HepG2 (cell line): Measurements from ENCODE around the gene TBC1D1. TPM values are rescaled to one million over a fixed set of nuclear protein-coding genes. Genes with fewer than 3 reads are reported as not detected.

ENCODE experiments used
- ATAD3A ChIP-seq: sonication (generic); formaldehyde crosslinking; IDR thresholded peaks from 2 replicates; pipeline ENCODE4 v1.4.0; 2020; ENCODE audit warnings: missing genetic modification reagents
- CHD4 ChIP-seq: fragments of 200-600 bp; sonication (generic); IDR thresholded peaks from 2 replicates; pipeline ENCODE4 v1.7.0; 2017; ENCODE audit warnings: mild to moderate bottlenecking, low read length, borderline replicate concordance
- HDAC1 ChIP-seq: sonication (generic); formaldehyde crosslinking; IDR thresholded peaks from 2 replicates; pipeline ENCODE4 v1.5.1; 2020; ENCODE audit warnings: mild to moderate bottlenecking, missing genetic modification reagents
- JUNB ChIP-seq: sonication (generic); formaldehyde crosslinking; IDR thresholded peaks from 2 replicates; pipeline ENCODE4 v1.8.0; 2022; ENCODE audit warnings: missing genetic modification reagents, mild to moderate bottlenecking, borderline replicate concordance
- KDM2A ChIP-seq: sonication (generic); formaldehyde crosslinking; IDR thresholded peaks from 2 replicates; pipeline ENCODE4 v1.4.0; 2020; ENCODE audit warnings: low read depth, missing genetic modification reagents, borderline replicate concordance
- MAFG ChIP-seq: sonication (generic); formaldehyde crosslinking; IDR thresholded peaks from 2 replicates; pipeline ENCODE4 v1.5.1; 2020; ENCODE audit warnings: mild to moderate bottlenecking, missing genetic modification reagents
- PPARG ChIP-seq: conservative IDR thresholded peaks from 2 replicates; pipeline ENCODE4 v1.6.1; 2016; ENCODE audit warnings: missing biosample characterization, missing genetic modification reagents
- SOX6 ChIP-seq, 2 experiments: fragments of 450-650 bp in 1 of 2; sonication (generic) in 1 of 2; formaldehyde crosslinking in 1 of 2; IDR thresholded peaks; 2 replicates each; pipeline versions ENCODE4 v1.4.0 to v1.6.1; 2017 to 2020; ENCODE audit warnings: antibody characterized with exemption in 1 of 2, mild to moderate bottlenecking in 1 of 2, missing genetic modification reagents in 1 of 2
- TBL1XR1 ChIP-seq: fragments of 150-350 bp; IDR thresholded peaks from 2 replicates; pipeline ENCODE4 v1.6.1; 2014; ENCODE audit warnings: borderline replicate concordance, low read length; ENCODE audit not compliant: partially characterized antibody
- THYN1 ChIP-seq: sonication (generic); formaldehyde crosslinking; IDR thresholded peaks from 2 replicates; pipeline ENCODE4 v1.8.1; 2023; ENCODE audit warnings: low read depth, mild to moderate bottlenecking, moderate library complexity, missing genetic modification reagents, borderline replicate concordance
- XRCC5 ChIP-seq: fragments of 200-400 bp; formaldehyde crosslinking; optimal IDR thresholded peaks from 2 replicates; pipeline ENCODE3; 2017; ENCODE audit warnings: mild to moderate bottlenecking, low read length
- ZBTB4 ChIP-seq: sonication (generic); formaldehyde crosslinking; IDR thresholded peaks from 2 replicates; pipeline ENCODE4 v1.4.0; 2020; ENCODE audit warnings: missing genetic modification reagents, mild to moderate bottlenecking, borderline replicate concordance
- ZBTB44 ChIP-seq: sonication (generic); formaldehyde crosslinking; IDR thresholded peaks from 2 replicates; pipeline ENCODE4 v1.4.0; 2020; ENCODE audit warnings: missing genetic modification reagents
- ZBTB8A ChIP-seq: sonication (generic); formaldehyde crosslinking; IDR thresholded peaks from 2 replicates; pipeline ENCODE4 v1.4.0; 2020; ENCODE audit warnings: mild to moderate bottlenecking, low read depth, missing genetic modification reagents, borderline replicate concordance
- ZNF3 ChIP-seq: IDR thresholded peaks from 2 replicates; pipeline ENCODE4 v1.7.0; 2017; ENCODE audit warnings: inconsistent platforms
- polyA plus RNA-seq, 8 experiments: library from polyadenylated mRNA; depleted of rRNA in 3 of 8; stranded (reverse) in 7 of 8; unstranded in 1 of 8; fragments of >200 nt; fragmentation: Illumina TruSeq in 4 of 8; extraction: Trizol in 4 of 8; gene quantifications; 2 replicates each; pipeline versions ENCODE4 v1.2.1 to v1.2.3, GENCODE V29; 2011 to 2016; ENCODE audit warnings: low read depth in 4 of 8, missing spikeins in 1 of 8, mixed read lengths in 1 of 8; ENCODE audit not compliant: insufficient read depth in 1 of 8
- total RNA-seq, 5 experiments: library from RNA; depleted of rRNA; stranded (reverse); fragments of >200 nt; fragmentation: Illumina TruSeq; extraction: Trizol; gene quantifications; 2 replicates each; pipeline ENCODE4 v1.2.3, GENCODE V29; 2016; ENCODE audit warnings: low read depth in 1 of 5
- TF ChIP-seq, protein P1 (sequence below): sonication (generic); formaldehyde crosslinking; IDR thresholded peaks from 2 replicates; pipeline ENCODE4 v1.4.0; 2020; ENCODE audit warnings: missing genetic modification reagents
- TF ChIP-seq, protein P2 (sequence below), 2 experiments: sonication (generic) in 1 of 2; formaldehyde crosslinking in 1 of 2; IDR thresholded peaks; 2 replicates each; pipeline versions ENCODE4 v1.4.0 to v1.6.1; 2018 to 2020; ENCODE audit warnings: missing genetic modification reagents in 2 of 2, borderline replicate concordance in 1 of 2, low read depth in 1 of 2, mild to moderate bottlenecking in 1 of 2, missing biosample characterization in 1 of 2
- TF ChIP-seq, protein P3 (sequence below): IDR thresholded peaks from 2 replicates; pipeline ENCODE4 v1.6.1; 2016; ENCODE audit warnings: missing genetic modification reagents, missing compliant biosample characterization

Gene TBC1D1
- total and polyA plus RNA-seq, 2 of the 13 experiments (the other 11 are each of a cell fraction or from before 2014, with no cell fraction given) = 37.3 to 62.8 TPM

DNA sequence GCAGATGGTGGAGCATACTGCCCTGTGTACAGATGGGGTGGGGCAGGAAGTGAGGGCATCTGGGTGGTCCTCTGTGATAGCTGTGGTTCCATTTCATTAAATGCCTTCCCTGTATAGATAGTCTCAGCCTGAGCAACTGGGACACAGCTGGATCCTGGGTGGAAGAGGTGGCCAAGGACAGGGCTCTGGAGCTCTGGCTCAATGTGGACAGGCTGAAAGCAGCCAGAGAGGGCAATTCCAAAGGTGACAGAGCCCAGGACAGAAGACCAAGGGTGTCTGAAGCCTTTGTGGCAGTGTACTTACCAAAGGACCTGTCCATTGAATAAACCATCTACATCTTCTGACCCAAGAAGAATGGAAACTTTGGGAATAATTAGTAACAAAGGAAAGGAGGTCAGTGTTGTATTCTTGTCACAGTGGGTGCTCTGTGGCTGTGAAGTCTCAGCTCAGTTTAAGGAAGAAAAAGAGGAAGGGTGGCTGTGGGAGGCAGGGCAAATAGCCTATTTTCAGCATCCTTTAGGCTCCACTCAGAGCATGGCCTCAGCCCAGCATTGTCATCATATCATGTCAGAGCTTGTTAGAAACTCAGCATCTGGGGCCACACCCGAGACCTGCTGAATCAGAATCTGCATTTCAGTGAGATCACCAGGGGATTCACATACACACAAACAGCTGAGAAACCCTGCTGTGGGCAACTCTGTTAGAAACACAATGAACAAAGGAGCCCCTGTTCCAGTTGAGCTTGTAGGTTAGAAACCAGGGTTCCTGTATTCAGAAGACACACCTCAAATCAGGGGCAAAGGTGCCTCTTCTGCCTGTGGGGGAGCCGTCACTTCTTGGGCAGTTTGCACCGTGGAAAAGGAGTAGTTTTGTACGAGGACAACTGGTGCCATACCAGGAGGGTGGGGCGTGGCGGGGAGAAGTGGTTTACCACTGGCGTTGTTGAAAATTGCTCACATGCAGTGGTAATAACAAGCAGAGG, 237.9 kb downstream of the TBC1D1 start (continued):
- no peak for TF ChIP-seq SOX6 (IDR thresholded peaks at IDR 0.05)
- TF ChIP-seq SOX6 (CRISPR knock-in tag; IDR thresholded peaks at IDR 0.05) = peak; percentile 49; the same call in 1 of the 2 replicates
- no peak for TF ChIP-seq MAFG (CRISPR knock-in tag)
- TF ChIP-seq, protein P1, sequence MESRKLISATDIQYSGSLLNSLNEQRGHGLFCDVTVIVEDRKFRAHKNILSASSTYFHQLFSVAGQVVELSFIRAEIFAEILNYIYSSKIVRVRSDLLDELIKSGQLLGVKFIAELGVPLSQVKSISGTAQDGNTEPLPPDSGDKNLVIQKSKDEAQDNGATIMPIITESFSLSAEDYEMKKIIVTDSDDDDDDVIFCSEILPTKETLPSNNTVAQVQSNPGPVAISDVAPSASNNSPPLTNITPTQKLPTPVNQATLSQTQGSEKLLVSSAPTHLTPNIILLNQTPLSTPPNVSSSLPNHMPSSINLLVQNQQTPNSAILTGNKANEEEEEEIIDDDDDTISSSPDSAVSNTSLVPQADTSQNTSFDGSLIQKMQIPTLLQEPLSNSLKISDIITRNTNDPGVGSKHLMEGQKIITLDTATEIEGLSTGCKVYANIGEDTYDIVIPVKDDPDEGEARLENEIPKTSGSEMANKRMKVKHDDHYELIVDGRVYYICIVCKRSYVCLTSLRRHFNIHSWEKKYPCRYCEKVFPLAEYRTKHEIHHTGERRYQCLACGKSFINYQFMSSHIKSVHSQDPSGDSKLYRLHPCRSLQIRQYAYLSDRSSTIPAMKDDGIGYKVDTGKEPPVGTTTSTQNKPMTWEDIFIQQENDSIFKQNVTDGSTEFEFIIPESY (CRISPR knock-in tag) = no peak
- no peak for TF ChIP-seq THYN1 (CRISPR knock-in tag)
- TF ChIP-seq XRCC5 = peak; percentile 71
- TF ChIP-seq PPARG = peak; percentile 88
- peak; percentile 15; the same call in 1 of the 2 replicates for TF ChIP-seq JUNB (CRISPR knock-in tag)
- TF ChIP-seq TBL1XR1 = no peak
- TF ChIP-seq HDAC1 (CRISPR knock-in tag) = no peak
- no peak for TF ChIP-seq CHD4
- TF ChIP-seq, protein P2, sequence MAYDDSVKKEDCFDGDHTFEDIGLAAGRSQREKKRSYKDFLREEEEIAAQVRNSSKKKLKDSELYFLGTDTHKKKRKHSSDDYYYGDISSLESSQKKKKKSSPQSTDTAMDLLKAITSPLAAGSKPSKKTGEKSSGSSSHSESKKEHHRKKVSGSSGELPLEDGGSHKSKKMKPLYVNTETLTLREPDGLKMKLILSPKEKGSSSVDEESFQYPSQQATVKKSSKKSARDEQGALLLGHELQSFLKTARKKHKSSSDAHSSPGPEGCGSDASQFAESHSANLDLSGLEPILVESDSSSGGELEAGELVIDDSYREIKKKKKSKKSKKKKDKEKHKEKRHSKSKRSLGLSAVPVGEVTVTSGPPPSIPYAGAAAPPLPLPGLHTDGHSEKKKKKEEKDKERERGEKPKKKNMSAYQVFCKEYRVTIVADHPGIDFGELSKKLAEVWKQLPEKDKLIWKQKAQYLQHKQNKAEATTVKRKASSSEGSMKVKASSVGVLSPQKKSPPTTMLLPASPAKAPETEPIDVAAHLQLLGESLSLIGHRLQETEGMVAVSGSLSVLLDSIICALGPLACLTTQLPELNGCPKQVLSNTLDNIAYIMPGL (CRISPR knock-in tag; IDR thresholded peaks at IDR 0.05; ENCODE audit: borderline replicate concordance in 1 of 2, low read depth in 1 of 2) = no peak
- TF ChIP-seq ATAD3A = no peak
- TF ChIP-seq, protein P3, sequence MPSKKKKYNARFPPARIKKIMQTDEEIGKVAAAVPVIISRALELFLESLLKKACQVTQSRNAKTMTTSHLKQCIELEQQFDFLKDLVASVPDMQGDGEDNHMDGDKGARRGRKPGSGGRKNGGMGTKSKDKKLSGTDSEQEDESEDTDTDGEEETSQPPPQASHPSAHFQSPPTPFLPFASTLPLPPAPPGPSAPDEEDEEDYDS (CRISPR knock-in tag) = no peak; the same call in 1 of the 2 replicates
- TF ChIP-seq ZBTB44 = no peak
- TF ChIP-seq KDM2A (CRISPR knock-in tag) = 0 out of 2 replicates have a peak, but pooled peaks have one; percentile 9
- no peak for TF ChIP-seq ZNF3 (CRISPR knock-in tag)
- 0 out of 2 replicates have a peak, but pooled peaks have one; percentile 45 for TF ChIP-seq ZBTB4 (CRISPR knock-in tag)
- TF ChIP-seq ZBTB8A (CRISPR knock-in tag) = no peak
